H1 (cell line): ENCODE data around the gene STX8. TPM values are rescaled to one million over a fixed set of nuclear protein-coding genes. Genes with fewer than 3 reads are reported as not detected.

Experiments
- CTCF ChIA-PET: fragments of 300-600 bp; sonication (Branson Sonifier 250); formaldehyde crosslinking; loops from one replicate; lab custom pipeline; 2021; ENCODE audit not compliant: partially characterized antibody; lab: Charles Lee
- POLR2A ChIA-PET: fragments of 300-600 bp; sonication (Branson Sonifier 250); formaldehyde crosslinking; loops from one replicate; lab custom pipeline; 2021; ENCODE audit warnings: inconsistent platforms; ENCODE audit not compliant: partially characterized antibody; lab: Charles Lee
- DNase-seq, 2 experiments: peaks; one replicate each; pipeline versions ENCODE4 v3.0.0 to v3.0.0-alpha.2; 2010 to 2022; ENCODE audit warnings: low spot score in 2 of 2, low read depth in 1 of 2, mixed read lengths in 1 of 2
- FAIRE-seq: peaks from 2 replicates; lab custom pipeline; 2011; peaks lifted over from hg19 to GRCh38; lab: Jason Lieb, UNC
- H2AFZ ChIP-seq: 2 replicates; pipeline ENCODE4 v1.8.1; 2012; ENCODE audit warnings: low read length, inconsistent platforms
- H2AK5ac ChIP-seq: 2 replicates; pipeline ENCODE4 v1.6.1; 2013; ENCODE audit warnings: low read depth, low read length
- H2BK120ac ChIP-seq: replicated peaks from 2 replicates; pipeline ENCODE3; 2013; ENCODE audit warnings: low read depth, low read length, inconsistent platforms
- H2BK12ac ChIP-seq: 2 replicates; pipeline ENCODE4 v1.6.1; 2013; ENCODE audit warnings: low read depth, low read length
- H2BK15ac ChIP-seq: 2 replicates; pipeline ENCODE4 v1.6.1; 2013; ENCODE audit warnings: low read length
- H2BK20ac ChIP-seq: 2 replicates; pipeline ENCODE4 v1.6.1; 2013; ENCODE audit warnings: low read length
- H2BK5ac ChIP-seq: 2 replicates; pipeline ENCODE4 v1.6.1; 2013; ENCODE audit warnings: low read depth, low read length
- H3K14ac ChIP-seq: 2 replicates; pipeline ENCODE4 v1.6.1; 2013; ENCODE audit warnings: inconsistent platforms; ENCODE audit not compliant: insufficient read length
- H3K18ac ChIP-seq: 2 replicates; pipeline ENCODE4 v1.6.1; 2013; ENCODE audit warnings: low read length; ENCODE audit errors: extremely low read depth
- H3K23ac ChIP-seq: 2 replicates; pipeline ENCODE4 v1.6.1; 2013; ENCODE audit warnings: inconsistent platforms; ENCODE audit not compliant: insufficient read length
- H3K23me2 ChIP-seq: 2 replicates; pipeline ENCODE4 v1.6.1; 2013; ENCODE audit warnings: low read depth, low read length
- H3K27ac ChIP-seq: 2 replicates; pipeline ENCODE4 v1.6.1; 2011; ENCODE audit warnings: low read depth, low read length, inconsistent platforms
- H3K27me3 ChIP-seq, 4 experiments: replicated peaks in 1 of 4; 1 replicate in 1 of 4; 2 replicates in 3 of 4; pipeline versions ENCODE4 v1.6.1 to v1.8.1; 2011 to 2013; ENCODE audit warnings: low read length in 3 of 4, mild to moderate bottlenecking in 3 of 4, inconsistent platforms in 2 of 4, mixed read lengths in 2 of 4, moderate library complexity in 1 of 4; ENCODE audit not compliant: control insufficient read depth in 3 of 4, insufficient read depth in 3 of 4; ENCODE audit errors: extremely low read depth in 1 of 4
- H3K36me3 ChIP-seq, 4 experiments: 2 replicates each; pipeline versions ENCODE4 v1.6.1 to v1.8.1; 2011 to 2013; ENCODE audit warnings: mild to moderate bottlenecking in 4 of 4, low read length in 3 of 4, moderate library complexity in 2 of 4, control low read depth in 1 of 4, inconsistent platforms in 1 of 4; ENCODE audit not compliant: insufficient read depth in 4 of 4, control insufficient read depth in 2 of 4
- H3K4ac ChIP-seq: replicated peaks from 2 replicates; pipeline ENCODE3; 2013; ENCODE audit warnings: low read length, low read depth, mixed read lengths, inconsistent platforms; ENCODE audit not compliant: insufficient read length
- H3K4me1 ChIP-seq, 4 experiments: replicated peaks in 1 of 4; 1 replicate in 1 of 4; 2 replicates in 3 of 4; pipeline versions ENCODE4 v1.6.1 to v1.8.1; 2011 to 2013; ENCODE audit warnings: low read length in 3 of 4, inconsistent platforms in 2 of 4, mixed read lengths in 1 of 4; ENCODE audit not compliant: insufficient read depth in 4 of 4, control insufficient read depth in 3 of 4
- H3K4me2 ChIP-seq, 2 experiments: 2 replicates each; pipeline versions ENCODE4 v1.6.1 to v1.8.1; 2011 to 2013; ENCODE audit warnings: low read depth in 2 of 2, low read length in 2 of 2, control low read depth in 1 of 2, inconsistent platforms in 1 of 2, mild to moderate bottlenecking in 1 of 2; ENCODE audit not compliant: insufficient read depth in 1 of 2
- H3K4me3 ChIP-seq, 4 experiments: fragments of 200-600, 300-600 bp in 1 of 4; sonication (generic), shearing (Covaris generic), sonication (Bioruptor Twin) in 1 of 4; 2 replicates each; pipeline versions ENCODE4 v1.5.1 to v1.8.1; 2011 to 2016; ENCODE audit warnings: low read length in 4 of 4, low read depth in 3 of 4, control low read depth in 2 of 4, inconsistent platforms in 2 of 4, mild to moderate bottlenecking in 2 of 4, mixed read lengths in 1 of 4, moderate library complexity in 1 of 4; ENCODE audit not compliant: insufficient read depth in 2 of 4; ENCODE audit errors: extremely low read depth in 1 of 4
- H3K56ac ChIP-seq: replicated peaks from 2 replicates; pipeline ENCODE3; 2013; ENCODE audit warnings: low read depth, mild to moderate bottlenecking, mixed read lengths, low read length, inconsistent platforms; ENCODE audit not compliant: insufficient read length
- H3K79me1 ChIP-seq: 2 replicates; pipeline ENCODE4 v1.6.1; 2013; ENCODE audit warnings: low read depth, low read length, control low read depth
- H3K79me2 ChIP-seq, 2 experiments: 2 replicates each; pipeline versions ENCODE4 v1.6.1 to v1.8.1; 2012 to 2013; ENCODE audit warnings: low read length in 2 of 2, mild to moderate bottlenecking in 2 of 2, inconsistent platforms in 1 of 2; ENCODE audit not compliant: insufficient read depth in 2 of 2, control insufficient read depth in 1 of 2
- H3K9ac ChIP-seq, 4 experiments: replicated peaks in 1 of 4; 1 replicate in 1 of 4; 2 replicates in 3 of 4; pipeline versions ENCODE4 v1.6.1 to v1.8.1; 2011 to 2013; ENCODE audit warnings: low read depth in 3 of 4, low read length in 3 of 4, control low read depth in 2 of 4, mild to moderate bottlenecking in 2 of 4, moderate library complexity in 2 of 4, inconsistent platforms in 1 of 4; ENCODE audit errors: extremely low read depth in 1 of 4
- H3K9me3 ChIP-seq, 2 experiments: 2 replicates each; pipeline versions ENCODE4 v1.6.1 to v1.8.1; 2012 to 2013; ENCODE audit warnings: mild to moderate bottlenecking in 2 of 2, moderate library complexity in 2 of 2, control low read depth in 1 of 2, inconsistent platforms in 1 of 2, low read depth in 1 of 2, low read length in 1 of 2, mixed read lengths in 1 of 2; ENCODE audit not compliant: insufficient read depth in 2 of 2
- H4K20me1 ChIP-seq, 2 experiments: replicated peaks in 1 of 2; 2 replicates each; pipeline versions ENCODE3 to v1.8.1; 2011 to 2013; ENCODE audit warnings: inconsistent platforms in 2 of 2, low read length in 2 of 2, mild to moderate bottlenecking in 1 of 2; ENCODE audit not compliant: insufficient read depth in 2 of 2, control insufficient read depth in 1 of 2
- H4K5ac ChIP-seq: 2 replicates; pipeline ENCODE4 v1.6.1; 2013; ENCODE audit warnings: low read length, low read depth, mixed read lengths, inconsistent platforms; ENCODE audit not compliant: insufficient read length
- H4K8ac ChIP-seq: 2 replicates; pipeline ENCODE4 v1.8.0; 2013; ENCODE audit warnings: mild to moderate bottlenecking, moderate library complexity, low read length, inconsistent platforms; ENCODE audit not compliant: insufficient read depth; ENCODE audit errors: extremely low read depth
- H4K91ac ChIP-seq: replicated peaks from 2 replicates; pipeline ENCODE3; 2013; ENCODE audit warnings: low read length, mixed read lengths, inconsistent platforms; ENCODE audit not compliant: insufficient read length
- BCL11A ChIP-seq, 2 experiments: IDR thresholded peaks; one replicate each; pipeline ENCODE4 v1.6.1; 2011; ENCODE audit warnings: low read depth in 2 of 2, low read length in 2 of 2, mild to moderate bottlenecking in 2 of 2
- BRCA1 ChIP-seq: IDR thresholded peaks from 2 replicates; pipeline ENCODE4 v1.6.1; 2012; ENCODE audit warnings: low read depth, low read length, improper control_type of control experiment
- CEBPB ChIP-seq: IDR thresholded peaks from 2 replicates; pipeline ENCODE4 v1.6.1; 2012; ENCODE audit warnings: low read depth, low read length
- EP300 ChIP-seq, 2 experiments: IDR thresholded peaks; 1 replicate in 1 of 2; 2 replicates in 1 of 2; pipeline ENCODE4 v1.6.1; 2011 to 2012; ENCODE audit warnings: low read depth in 2 of 2, low read length in 2 of 2, mild to moderate bottlenecking in 2 of 2, borderline replicate concordance in 1 of 2, inconsistent platforms in 1 of 2, moderate library complexity in 1 of 2
- GABPA ChIP-seq: IDR thresholded peaks from 2 replicates; pipeline ENCODE4 v1.6.1; 2011; ENCODE audit warnings: mild to moderate bottlenecking, low read length, moderate library complexity, borderline replicate concordance; ENCODE audit not compliant: insufficient read depth
- KDM1A ChIP-seq: fragments of 200-600, 300-600 bp; sonication (generic); IDR thresholded peaks from 2 replicates; pipeline ENCODE4 v1.7.1; 2016; ENCODE audit warnings: mild to moderate bottlenecking, low read length, borderline replicate concordance
- PHF8 ChIP-seq: fragments of 200-600 bp; sonication (generic); conservative IDR thresholded peaks from 2 replicates; pipeline ENCODE4 v1.7.1; 2012; ENCODE audit warnings: low read depth, mild to moderate bottlenecking, inconsistent platforms, low read length, moderate library complexity
- POLR2AphosphoS5 ChIP-seq: IDR thresholded peaks from 2 replicates; pipeline ENCODE4 v1.6.1; 2011; ENCODE audit warnings: low read depth, low read length
- POU5F1 ChIP-seq: IDR thresholded peaks from 2 replicates; pipeline ENCODE4 v1.6.1; 2011; ENCODE audit warnings: low read depth, mild to moderate bottlenecking, low read length, moderate library complexity
- RXRA ChIP-seq: IDR thresholded peaks from 2 replicates; pipeline ENCODE4 v1.6.1; 2011; ENCODE audit warnings: low read depth, mild to moderate bottlenecking, low read length, moderate library complexity; ENCODE audit not compliant: insufficient read depth
- SP4 ChIP-seq: IDR thresholded peaks from 2 replicates; pipeline ENCODE4 v1.6.1; 2012; ENCODE audit warnings: low read length, inconsistent platforms
- WGBS, 2 experiments: shearing (Covaris generic) in 1 of 2; methylation state at CpG; one replicate each; pipeline versions ENCODE4 v1.1.6 to v1.1.7; 2013 to 2015; ENCODE audit warnings: low lambda C conversion rate in 2 of 2, mixed read lengths in 2 of 2, inconsistent platforms in 1 of 2, low coverage in 1 of 2, missing lambda C conversion rate in 1 of 2; ENCODE audit not compliant: insufficient replicate concordance in 2 of 2, insufficient coverage in 1 of 2, insufficient read length in 1 of 2; ENCODE audit errors: extremely low coverage in 1 of 2, missing lambda C conversion rate in 1 of 2; 5-methylcytosine and 5-hydroxymethylcytosine counted together
- polyA plus RNA-seq, 7 experiments: library from polyadenylated mRNA; depleted of rRNA in 3 of 7; stranded (reverse) in 5 of 7; unstranded in 2 of 7; fragments of >200 nt in 5 of 7; fragments of 200-250 nt in 2 of 7; gene quantifications; 1 replicate in 5 of 7; 2 replicates in 1 of 7; 4 replicates in 1 of 7; pipeline versions ENCODE4 v1.2.1 to v1.2.3, GENCODE V29; 2011 to 2013; ENCODE audit warnings: missing spikeins in 2 of 7, mixed read lengths in 2 of 7
- total RNA-seq: library from RNA; stranded (reverse); fragmentation: NEBNext Ultra II Directional; extraction: Animal tissue kit (Norgen Biotek cat#: 25700); gene quantifications from 2 replicates; pipeline ENCODE4 v1.2.1, GENCODE V29; 2021
- TF ChIP-seq, protein P1 (sequence below), 3 experiments: IDR thresholded peaks; 1 replicate in 2 of 3; 2 replicates in 1 of 3; pipeline versions ENCODE4 v1.5.1 to v1.6.1; 2011; ENCODE audit warnings: low read length in 3 of 3, mild to moderate bottlenecking in 3 of 3, inconsistent platforms in 2 of 3, low read depth in 1 of 3, moderate library complexity in 1 of 3; ENCODE audit not compliant: insufficient read depth in 1 of 3; ENCODE audit errors: control extremely low read depth in 1 of 3

STX8 gene
- total and polyA plus RNA-seq, 2 of the 8 experiments (the other 6 are each of a cell fraction or from before 2014, with no cell fraction given) = 22.8 to 42.5 TPM

DNA sequence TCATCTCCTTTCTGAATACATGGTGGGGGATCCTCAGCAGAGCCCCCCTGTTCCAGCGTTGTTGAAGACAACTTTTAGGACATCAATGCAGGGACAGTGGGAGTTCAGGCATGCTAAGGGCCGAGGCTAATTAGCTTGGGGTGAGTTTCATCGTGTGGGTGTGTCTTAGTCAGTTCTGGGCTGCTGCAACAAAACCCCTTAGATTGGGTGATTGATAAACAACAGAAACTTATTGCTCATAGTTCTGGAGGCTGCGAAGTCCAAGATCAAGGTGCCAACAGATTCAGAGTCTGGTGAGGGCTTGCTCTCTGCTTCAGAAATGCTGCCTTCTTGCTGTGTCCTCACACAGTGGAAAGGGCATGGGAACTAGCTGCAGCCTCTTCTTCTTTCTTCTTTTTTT is 340.3 kb downstream of the STX8 start:
- no peak overlapping the region for H3K4ac ChIP-seq
- H3K36me3 ChIP-seq = no peaks in the 10 kb centered on the region
- peaks cover 8% of the 10 kb centered on the region for H3K23me2 ChIP-seq
- H3K9me3 ChIP-seq = no peaks in the 10 kb centered on the region
- CTCF ChIA-PET = no interaction called here
- DNase-seq (no peak), FAIRE-seq (no peak)
- H2BK15ac ChIP-seq = no peak overlapping the region
- POLR2A ChIA-PET = interaction anchor here (1.1 kb wide), 1 partner anchor 9 kb away, joined by 3 read pairs; no protein-coding TSS in a partner anchor
- H3K14ac ChIP-seq = no peak overlapping the region
- H4K8ac ChIP-seq = no peak overlapping the region
- H3K27ac ChIP-seq = no peak overlapping the region
- no peak overlapping the region for H3K18ac ChIP-seq
- H2AK5ac ChIP-seq = 0 out of 2 replicates have a peak overlapping the region, but pooled peaks have one; percentile 53
- no peak overlapping the region for H2BK5ac ChIP-seq
- H3K4me1 ChIP-seq = peaks cover 0 to 10% (median 7%) of the 10 kb centered on the region in 4 experiments; a peak in 6 of 7 replicates
- H3K23ac ChIP-seq = no peak overlapping the region
- H2BK20ac ChIP-seq = no peak overlapping the region
- H3K4me3 ChIP-seq = no peak overlapping the region
- H3K56ac ChIP-seq = no peak overlapping the region
- no peaks in the 10 kb centered on the region for H3K79me1 ChIP-seq
- peaks cover 0 to 14% (median 9%) of the 10 kb centered on the region in 4 experiments; a peak in 6 of 7 replicates for H3K27me3 ChIP-seq
- no peak overlapping the region for H3K4me2 ChIP-seq
- no peak overlapping the region for H4K5ac ChIP-seq
- H3K9ac ChIP-seq = no peak overlapping the region
- H3K79me2 ChIP-seq = no peaks in the 10 kb centered on the region
- H2AFZ ChIP-seq = no peak overlapping the region
- H4K91ac ChIP-seq = no peak overlapping the region
- 96% methylated on average over 4 of the region's 4 CpGs; no CpG with 5 or more reads in 1 of the 2 experiments for WGBS, 2 experiments
- H2BK12ac ChIP-seq = no peak overlapping the region
- H4K20me1 ChIP-seq = no peaks in the 10 kb centered on the region
- no peak overlapping the region for H2BK120ac ChIP-seq
- no peak for TF ChIP-seq KDM1A
- no peak for TF ChIP-seq PHF8
- no peak for TF ChIP-seq POU5F1
- TF ChIP-seq, protein P1, sequence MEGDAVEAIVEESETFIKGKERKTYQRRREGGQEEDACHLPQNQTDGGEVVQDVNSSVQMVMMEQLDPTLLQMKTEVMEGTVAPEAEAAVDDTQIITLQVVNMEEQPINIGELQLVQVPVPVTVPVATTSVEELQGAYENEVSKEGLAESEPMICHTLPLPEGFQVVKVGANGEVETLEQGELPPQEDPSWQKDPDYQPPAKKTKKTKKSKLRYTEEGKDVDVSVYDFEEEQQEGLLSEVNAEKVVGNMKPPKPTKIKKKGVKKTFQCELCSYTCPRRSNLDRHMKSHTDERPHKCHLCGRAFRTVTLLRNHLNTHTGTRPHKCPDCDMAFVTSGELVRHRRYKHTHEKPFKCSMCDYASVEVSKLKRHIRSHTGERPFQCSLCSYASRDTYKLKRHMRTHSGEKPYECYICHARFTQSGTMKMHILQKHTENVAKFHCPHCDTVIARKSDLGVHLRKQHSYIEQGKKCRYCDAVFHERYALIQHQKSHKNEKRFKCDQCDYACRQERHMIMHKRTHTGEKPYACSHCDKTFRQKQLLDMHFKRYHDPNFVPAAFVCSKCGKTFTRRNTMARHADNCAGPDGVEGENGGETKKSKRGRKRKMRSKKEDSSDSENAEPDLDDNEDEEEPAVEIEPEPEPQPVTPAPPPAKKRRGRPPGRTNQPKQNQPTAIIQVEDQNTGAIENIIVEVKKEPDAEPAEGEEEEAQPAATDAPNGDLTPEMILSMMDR (IDR thresholded peaks at IDR 0.05; ENCODE audit: control extremely low read depth in 1 of 3, insufficient read depth in 1 of 3, low read depth in 1 of 3, low read length in 3 of 3) = no peak
- TF ChIP-seq SP4 = no peak
- no peak for TF ChIP-seq RXRA
- TF ChIP-seq POLR2AphosphoS5 = no peak
- TF ChIP-seq BCL11A (IDR thresholded peaks at IDR 0.05; ENCODE audit: low read depth in 2 of 2, low read length in 2 of 2) = no peak
- TF ChIP-seq BRCA1 = no peak
- TF ChIP-seq EP300 (IDR thresholded peaks at IDR 0.05; ENCODE audit: borderline replicate concordance in 1 of 2, low read depth in 2 of 2, low read length in 2 of 2) = no peak
- no peak for TF ChIP-seq GABPA
- no peak for TF ChIP-seq CEBPB
